CD4-positive, alpha-beta memory T cell (primary cell): Measurements from ENCODE around the gene CACNA1B. TPM values are rescaled to one million over a fixed set of nuclear protein-coding genes. Genes with fewer than 3 reads are reported as not detected.

Experiments used
- CTCF ChIA-PET: fragments of 350-600 bp; sonication (Branson Sonifier 250); formaldehyde crosslinking; loops from one replicate; lab custom pipeline; 2021; ENCODE audit warnings: inconsistent platforms; ENCODE audit not compliant: partially characterized antibody; lab: Charles Lee
- POLR2A ChIA-PET: fragments of 350-600 bp; sonication (Branson Sonifier 250); formaldehyde crosslinking; loops from one replicate; lab custom pipeline; 2021; ENCODE audit not compliant: partially characterized antibody; lab: Charles Lee
- DNase-seq, 5 donors: peaks; one replicate each; pipeline versions ENCODE4 v3.0.0 to v3.0.0-alpha.2; 2020 to 2022; ENCODE audit warnings: mixed read lengths in 1 of 5
- H3K27ac ChIP-seq: one replicate; pipeline ENCODE4 v1.7.0; 2013; ENCODE audit warnings: low read depth, low read length
- H3K27me3 ChIP-seq: 2 replicates; pipeline ENCODE4 v1.7.0; 2013; ENCODE audit warnings: mild to moderate bottlenecking, low read length, moderate library complexity; ENCODE audit not compliant: insufficient read depth
- H3K36me3 ChIP-seq: 2 replicates; pipeline ENCODE4 v1.7.0; 2013; ENCODE audit warnings: mild to moderate bottlenecking, low read length, moderate library complexity; ENCODE audit not compliant: insufficient read depth
- H3K4me1 ChIP-seq: 2 replicates; pipeline ENCODE4 v1.7.0; 2013; ENCODE audit warnings: mild to moderate bottlenecking, low read length, moderate library complexity; ENCODE audit not compliant: insufficient read depth
- H3K4me3 ChIP-seq, 2 donors: one replicate each; pipeline ENCODE4 v1.7.0; 2013; ENCODE audit warnings: low read length in 2 of 2, mild to moderate bottlenecking in 1 of 2
- H3K9me3 ChIP-seq, 2 donors: one replicate each; pipeline ENCODE4 v1.7.0; 2013; ENCODE audit warnings: low read length in 2 of 2, control low read depth in 1 of 2; ENCODE audit not compliant: control insufficient read depth in 1 of 2
- H3K27ac Mint-ChIP-seq, 7 donors: one replicate each; pipeline ENCODE4 v1.8.0; 2020 to 2021; ENCODE audit warnings: mixed read lengths in 7 of 7, mild to moderate bottlenecking in 6 of 7, inconsistent platforms in 3 of 7, moderate library complexity in 3 of 7
- H3K27me3 Mint-ChIP-seq, 2 donors: one replicate each; pipeline ENCODE4 v1.8.0; 2020 to 2021; ENCODE audit warnings: mixed read lengths in 2 of 2
- H3K36me3 Mint-ChIP-seq, 2 donors: one replicate each; pipeline ENCODE4 v1.8.0; 2020 to 2021; ENCODE audit warnings: mixed read lengths in 2 of 2, inconsistent platforms in 1 of 2, mild to moderate bottlenecking in 1 of 2
- H3K4me1 Mint-ChIP-seq, 4 donors: one replicate each; pipeline ENCODE4 v1.8.0; 2020 to 2021; ENCODE audit warnings: mixed read lengths in 4 of 4, mild to moderate bottlenecking in 1 of 4
- H3K4me3 Mint-ChIP-seq, 8 donors: one replicate each; pipeline ENCODE4 v1.8.0; 2020 to 2021; ENCODE audit warnings: mixed read lengths in 8 of 8, mild to moderate bottlenecking in 7 of 8, moderate library complexity in 6 of 8, inconsistent platforms in 3 of 8
- H3K9me3 Mint-ChIP-seq, 8 donors: one replicate each; pipeline ENCODE4 v1.8.0; 2020 to 2021; ENCODE audit warnings: mixed read lengths in 8 of 8, mild to moderate bottlenecking in 5 of 8, inconsistent platforms in 3 of 8, moderate library complexity in 1 of 8
- intact Hi-C: fragments of 100-400 bp; cut with micrococcal nuclease; formaldehyde crosslinking; loops from one replicate; pipeline ENCODE4 v1.15.1; 2023
- polyA plus RNA-seq, 2 donors: library from polyadenylated mRNA; unstranded; fragments of 300-500 nt; fragmentation: Illumina TruSeq; gene quantifications; one replicate each; pipeline ENCODE4 v1.2.3, GENCODE V29; 2021
- total RNA-seq, 2 experiments: library from RNA; stranded (reverse); gene quantifications; one replicate each; pipeline ENCODE4 v1.2.3, GENCODE V29; 2021

Gene CACNA1B
- total and polyA plus RNA-seq, 4 experiments from 2014 or later = not detected

DNA sequence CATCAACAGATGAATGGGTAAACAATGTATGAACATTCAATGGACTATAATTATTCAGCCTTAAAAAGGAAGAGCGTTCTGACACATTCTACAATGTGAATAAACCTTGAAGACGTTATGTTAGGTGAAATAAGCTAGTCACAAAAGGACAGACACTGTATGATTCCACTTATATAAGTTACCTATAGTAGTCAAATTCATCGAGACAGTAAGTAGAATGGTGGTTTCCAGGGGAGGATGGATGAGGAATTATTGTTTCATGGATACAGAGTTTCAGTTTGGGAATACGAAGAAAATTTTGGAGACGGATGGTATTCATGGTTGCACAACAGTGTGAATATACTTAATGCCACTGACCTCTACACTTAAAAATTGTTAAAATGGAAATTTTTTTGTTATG lies 216.4 kb downstream of the CACNA1B start:
- Histone ChIP-seq H3K4me1 (no peaks in the 10 kb centered on the region), H3K36me3 (no peaks in the 10 kb centered on the region), H3K9me3 (no peaks in the 10 kb centered on the region), H3K27ac (no peak overlapping the region), H3K4me3 (no peak overlapping the region), H3K27me3 (no peaks in the 10 kb centered on the region)
- no peak overlapping the region for H3K27ac Mint-ChIP-seq
- ChIA-PET CTCF (no interaction called here), POLR2A (no interaction called here)
- no peak overlapping the region for H3K4me3 Mint-ChIP-seq
- intact Hi-C loops = no loop called here
- DNase-seq = no peak
- H3K9me3 Mint-ChIP-seq = no peaks in the 10 kb centered on the region
- H3K4me1 Mint-ChIP-seq = peaks cover 0 to 3% (median 0%) of the 10 kb centered on the region in 4 donors
- no peaks in the 10 kb centered on the region for H3K27me3 Mint-ChIP-seq
- H3K36me3 Mint-ChIP-seq = no peaks in the 10 kb centered on the region

DNA sequence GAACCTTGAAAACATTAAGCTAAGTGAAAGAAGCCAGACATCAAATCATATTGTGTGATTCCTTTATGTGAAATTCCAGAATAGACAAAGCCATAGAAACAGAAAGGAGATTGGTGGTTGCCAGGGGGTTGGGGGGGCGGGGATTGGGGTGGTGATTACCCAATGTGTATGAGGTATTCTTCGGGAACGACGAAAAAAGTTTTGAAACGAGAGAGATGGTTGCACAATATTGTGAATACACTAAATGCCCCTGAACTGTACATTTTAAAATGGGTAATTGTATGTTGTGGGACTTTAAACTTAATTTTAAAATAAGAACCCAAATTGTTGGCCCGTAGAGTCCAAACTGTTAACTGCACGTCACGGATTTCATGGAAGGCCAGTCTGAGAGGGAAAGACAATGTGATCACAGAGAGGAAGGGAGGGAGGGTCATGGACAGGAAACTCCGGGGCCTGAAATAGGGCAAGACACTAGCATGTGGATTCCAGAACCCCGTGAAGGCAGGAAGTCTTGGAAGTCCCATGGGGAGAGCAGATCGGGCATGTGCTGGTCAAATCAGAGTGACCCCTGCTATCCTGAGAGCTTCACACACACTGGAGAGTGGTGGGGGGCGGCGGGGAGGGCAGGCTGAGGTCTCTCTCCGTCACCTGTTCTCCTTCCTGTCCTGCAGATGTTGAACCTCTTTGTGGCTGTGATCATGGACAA lies 218.4 kb downstream of the CACNA1B start:
- H3K9me3 Mint-ChIP-seq = no peaks in the 10 kb centered on the region
- Histone ChIP-seq H3K9me3 (no peaks in the 10 kb centered on the region), H3K4me3 (no peak overlapping the region), H3K36me3 (no peaks in the 10 kb centered on the region), H3K27ac (no peak overlapping the region), H3K27me3 (no peaks in the 10 kb centered on the region), H3K4me1 (no peaks in the 10 kb centered on the region)
- H3K27me3 Mint-ChIP-seq = no peaks in the 10 kb centered on the region
- no peak for DNase-seq
- CTCF ChIA-PET = no interaction called here
- no peak overlapping the region for H3K4me3 Mint-ChIP-seq
- H3K36me3 Mint-ChIP-seq = no peaks in the 10 kb centered on the region
- H3K27ac Mint-ChIP-seq = no peak overlapping the region
- H3K4me1 Mint-ChIP-seq = no peaks in the 10 kb centered on the region
- intact Hi-C loops = no loop called here
- POLR2A ChIA-PET = no interaction called here

DNA sequence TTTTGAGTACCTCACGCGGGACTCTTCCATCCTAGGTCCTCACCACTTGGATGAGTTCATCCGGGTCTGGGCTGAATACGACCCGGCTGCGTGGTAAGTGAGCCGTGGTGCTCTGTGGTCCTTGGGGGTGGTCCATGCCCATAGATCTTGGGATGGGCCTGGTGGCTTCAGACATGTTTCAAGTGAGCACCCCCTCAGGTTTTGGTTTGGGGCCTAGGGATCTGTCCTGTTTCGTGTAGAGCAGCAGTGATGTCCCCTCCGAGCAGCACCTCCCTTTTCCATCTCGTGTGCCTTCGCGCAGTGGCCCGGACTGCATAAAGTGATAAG lies 218.9 kb downstream of the CACNA1B start:
- no peak overlapping the region for H3K4me3 ChIP-seq
- Mint-ChIP-seq H3K9me3 (no peaks in the 10 kb centered on the region), H3K36me3 (no peaks in the 10 kb centered on the region), H3K27me3 (no peaks in the 10 kb centered on the region), H3K27ac (no peak overlapping the region), H3K4me3 (no peak overlapping the region), H3K4me1 (no peaks in the 10 kb centered on the region)
- H3K27me3 ChIP-seq = no peaks in the 10 kb centered on the region
- H3K27ac ChIP-seq = no peak overlapping the region
- H3K36me3 ChIP-seq = no peaks in the 10 kb centered on the region
- H3K9me3 ChIP-seq = no peaks in the 10 kb centered on the region
- CTCF ChIA-PET = no interaction called here
- H3K4me1 ChIP-seq = no peaks in the 10 kb centered on the region
- no peak for DNase-seq
- intact Hi-C loops = no loop called here
- POLR2A ChIA-PET = no interaction called here

DNA sequence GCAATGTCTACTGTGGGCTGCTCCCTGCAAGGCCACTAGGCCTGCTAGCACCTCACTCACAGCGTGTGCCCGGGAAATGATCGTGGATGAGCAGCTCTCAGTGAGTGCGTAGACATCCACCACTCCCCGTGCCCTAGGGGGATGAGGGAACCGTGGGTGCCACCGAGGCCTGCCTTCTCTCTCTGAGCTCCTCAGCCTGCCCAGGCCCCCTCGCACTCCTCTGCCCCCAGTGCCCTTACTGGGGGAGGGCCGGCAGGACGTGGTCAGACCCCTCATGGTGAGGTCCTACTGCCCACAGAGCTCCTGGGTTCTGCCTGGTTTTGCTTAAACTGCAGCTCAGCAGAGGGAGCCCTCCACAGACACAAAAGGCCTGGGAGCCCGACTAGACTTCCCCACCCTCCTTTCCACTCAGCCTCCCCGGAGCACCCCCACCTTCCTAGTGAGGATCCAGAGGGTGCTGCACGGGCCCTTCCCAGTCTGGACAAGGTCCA lies 220.0 kb downstream of the CACNA1B start:
- H3K4me3 Mint-ChIP-seq = no peak overlapping the region
- H3K36me3 Mint-ChIP-seq = no peaks in the 10 kb centered on the region
- DNase-seq = no peak

DNA sequence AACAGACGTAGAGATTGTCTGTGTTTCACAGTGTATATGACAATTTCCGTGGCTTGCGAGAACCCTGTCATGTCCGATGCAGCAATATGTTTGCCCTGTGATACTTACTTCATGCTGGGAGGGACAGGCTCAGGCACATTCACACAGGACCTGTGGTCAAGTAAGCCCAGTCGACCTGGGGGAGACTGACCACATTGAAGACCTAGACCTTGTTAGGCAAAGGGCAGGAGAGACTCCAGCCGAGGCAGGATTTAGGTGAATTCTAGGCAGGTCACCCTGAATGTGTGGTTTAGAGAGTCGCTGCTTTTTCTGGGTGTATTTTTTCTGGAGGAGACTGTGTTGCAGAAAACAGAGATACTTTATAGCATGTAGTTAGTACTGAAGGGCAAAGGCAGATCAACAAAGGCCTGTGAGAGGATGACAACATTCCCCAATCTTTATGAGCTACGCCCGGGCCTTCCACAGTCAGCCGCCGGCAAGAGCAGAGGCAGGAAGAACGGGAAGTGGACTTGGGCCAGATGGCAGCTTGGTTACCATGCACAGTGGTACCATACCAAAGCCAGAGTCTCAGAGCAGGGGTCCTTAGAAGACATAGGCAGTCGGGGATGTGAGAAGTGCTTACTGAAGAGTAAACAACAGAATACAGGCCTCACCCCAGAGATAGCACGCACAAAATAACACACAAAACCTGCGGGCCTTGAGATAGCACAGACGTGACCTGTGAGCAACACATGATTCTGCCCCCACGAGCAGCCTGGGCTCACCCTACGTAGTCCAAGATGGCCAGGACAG lies 220.7 kb downstream of the CACNA1B start:
- H3K27ac Mint-ChIP-seq = peak overlapping the region in 1 of 7 donors; percentile 43
- Histone ChIP-seq H3K4me1 (no peaks in the 10 kb centered on the region), H3K9me3 (no peaks in the 10 kb centered on the region), H3K36me3 (no peaks in the 10 kb centered on the region), H3K27me3 (no peaks in the 10 kb centered on the region), H3K4me3 (no peak overlapping the region), H3K27ac (no peak overlapping the region)
- H3K4me3 Mint-ChIP-seq = no peak overlapping the region
- CTCF ChIA-PET = no interaction called here
- H3K36me3 Mint-ChIP-seq = no peaks in the 10 kb centered on the region
- H3K4me1 Mint-ChIP-seq = no peaks in the 10 kb centered on the region
- H3K27me3 Mint-ChIP-seq = no peaks in the 10 kb centered on the region
- H3K9me3 Mint-ChIP-seq = no peaks in the 10 kb centered on the region
- intact Hi-C loops = no loop called here
- POLR2A ChIA-PET = no interaction called here
- DNase-seq = no peak

More for the DNA sequence above, 220.0 kb downstream of the CACNA1B start:
- H3K27me3 Mint-ChIP-seq = no peaks in the 10 kb centered on the region
- no peaks in the 10 kb centered on the region for H3K4me1 ChIP-seq
- H3K4me3 ChIP-seq = no peak overlapping the region
- ChIA-PET POLR2A (no interaction called here), CTCF (no interaction called here)
- no peaks in the 10 kb centered on the region for H3K27me3 ChIP-seq
- no peaks in the 10 kb centered on the region for H3K9me3 Mint-ChIP-seq
- H3K36me3 ChIP-seq = no peaks in the 10 kb centered on the region
- no peak overlapping the region for H3K27ac Mint-ChIP-seq
- intact Hi-C loops = no loop called here
- no peaks in the 10 kb centered on the region for H3K9me3 ChIP-seq
- H3K27ac ChIP-seq = no peak overlapping the region
- H3K4me1 Mint-ChIP-seq = no peaks in the 10 kb centered on the region

DNA sequence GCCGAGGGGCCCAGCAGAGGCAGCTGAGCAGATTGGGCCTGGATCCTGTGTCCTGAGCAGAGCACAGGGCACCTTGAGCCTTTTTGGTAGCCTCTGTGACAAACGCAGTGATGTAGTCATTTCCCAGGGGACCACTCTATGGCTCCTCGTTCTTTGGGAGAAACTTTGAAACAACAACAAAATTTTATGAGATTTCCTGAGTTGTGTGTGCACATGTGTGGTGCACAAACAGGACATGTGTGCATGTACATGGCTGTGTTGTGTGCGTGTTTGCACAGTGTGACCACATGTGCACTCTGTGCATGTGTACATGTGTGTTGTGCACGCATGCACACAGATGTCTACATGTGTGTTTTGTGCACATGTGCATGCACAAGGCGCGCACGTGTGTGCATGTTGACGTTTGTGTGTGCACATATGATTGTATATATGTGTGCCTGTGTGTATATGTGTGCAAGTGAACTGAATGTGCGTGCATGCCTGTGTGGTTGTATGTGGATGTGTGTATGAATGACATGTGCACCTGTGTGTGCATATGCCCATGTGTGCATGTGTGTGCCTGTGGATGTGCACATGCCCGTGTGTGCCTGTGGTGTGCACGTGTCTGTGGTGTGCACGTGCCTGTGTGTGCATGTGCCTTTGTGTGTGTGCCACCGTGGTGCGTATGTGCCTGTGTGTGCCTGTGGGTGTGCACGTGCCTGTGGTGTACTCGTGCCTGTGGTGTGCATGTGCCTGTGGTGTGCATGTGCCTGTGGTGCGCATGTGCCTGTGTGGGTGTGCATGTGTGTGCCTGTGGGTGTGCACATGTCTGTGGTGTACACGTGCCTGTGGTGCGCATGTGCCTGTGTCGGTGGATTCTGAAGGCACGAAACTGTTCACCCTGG lies 221.6 kb downstream of the CACNA1B start:
- no peaks in the 10 kb centered on the region for H3K9me3 Mint-ChIP-seq
- H3K4me1 Mint-ChIP-seq = no peaks in the 10 kb centered on the region
- Histone ChIP-seq H3K27ac (no peak overlapping the region), H3K4me3 (no peak overlapping the region), H3K4me1 (no peaks in the 10 kb centered on the region), H3K27me3 (no peaks in the 10 kb centered on the region), H3K9me3 (no peaks in the 10 kb centered on the region), H3K36me3 (no peaks in the 10 kb centered on the region)
- H3K27me3 Mint-ChIP-seq = no peaks in the 10 kb centered on the region
- H3K27ac Mint-ChIP-seq = no peak overlapping the region
- intact Hi-C loops = no loop called here
- H3K4me3 Mint-ChIP-seq = no peak overlapping the region
- POLR2A ChIA-PET = no interaction called here
- DNase-seq = no peak
- CTCF ChIA-PET = no interaction called here
- H3K36me3 Mint-ChIP-seq = no peaks in the 10 kb centered on the region
